IPS-18a (cell line): ENCODE data around the gene RPL4.
A peak's percentile ranks its signal among the peaks of the same experiment; 100 is the strongest.

Experiments
- H3K27ac ChIP-seq: one replicate; pipeline ENCODE4 v1.5.1; 2013; ENCODE audit warnings: low read length
- H3K27me3 ChIP-seq: one replicate; pipeline ENCODE4 v1.6.1; 2013; ENCODE audit warnings: mild to moderate bottlenecking, low read length; ENCODE audit not compliant: control insufficient read depth, insufficient read depth
- H3K36me3 ChIP-seq: one replicate; pipeline ENCODE4 v1.6.1; 2013; ENCODE audit warnings: low read depth, low read length; ENCODE audit not compliant: control insufficient read depth
- H3K4me1 ChIP-seq: one replicate; pipeline ENCODE4 v1.6.1; 2013; ENCODE audit warnings: low read depth, low read length; ENCODE audit not compliant: control insufficient read depth
- H3K4me3 ChIP-seq: one replicate; pipeline ENCODE4 v1.5.1; 2013; ENCODE audit warnings: low read length
- H3K9ac ChIP-seq: one replicate; pipeline ENCODE4 v1.6.1; 2013; ENCODE audit warnings: mild to moderate bottlenecking, low read length, moderate library complexity
- H3K9me3 ChIP-seq: one replicate; pipeline ENCODE4 v1.6.1; 2013; ENCODE audit warnings: low read depth, low read length; ENCODE audit not compliant: control insufficient read depth

RPL4 gene

GRCh38 chr15:66488525-66488924 is 16.1 kb downstream of the RPL4 start:
- Histone ChIP-seq H3K9me3 (no peaks in the 10 kb centered on the region), H3K27ac (no peak overlapping the region), H3K4me1 (no peaks in the 10 kb centered on the region), H3K4me3 (no peak overlapping the region), H3K36me3 (peaks cover 58% of the 10 kb centered on the region), H3K9ac (no peak overlapping the region), H3K27me3 (no peaks in the 10 kb centered on the region)

- Histone ChIP-seq H3K4me1 (no peaks in the 10 kb centered on the region), H3K36me3 (peaks cover 55% of the 10 kb centered on the region), H3K9me3 (no peaks in the 10 kb centered on the region), H3K27ac (no peak overlapping the region), H3K9ac (no peak overlapping the region), H3K4me3 (no peak overlapping the region), H3K27me3 (no peaks in the 10 kb centered on the region)
These were observed 17.8 kb downstream of the RPL4 start for GRCh38 chr15:66486887-66487286.

GRCh38 chr15:66484539-66485112 is 20.0 kb downstream of the RPL4 start:
- Histone ChIP-seq H3K27ac (no peak overlapping the region), H3K36me3 (peaks cover 39% of the 10 kb centered on the region), H3K4me3 (no peak overlapping the region), H3K9ac (no peak overlapping the region), H3K4me1 (no peaks in the 10 kb centered on the region), H3K27me3 (no peaks in the 10 kb centered on the region), H3K9me3 (no peaks in the 10 kb centered on the region)

- Histone ChIP-seq H3K36me3 (peaks cover 28% of the 10 kb centered on the region), H3K27ac (no peak overlapping the region)
These were observed 21.5 kb downstream of the RPL4 start for GRCh38 chr15:66483131-66483566.

GRCh38 chr15:66482539-66482938 is 22.1 kb downstream of the RPL4 start:
- no peak overlapping the region for H3K27ac ChIP-seq
- no peak overlapping the region for H3K9ac ChIP-seq
- H3K9me3 ChIP-seq: no peaks in the 10 kb centered on the region
- H3K4me1 ChIP-seq: no peaks in the 10 kb centered on the region
- no peaks in the 10 kb centered on the region for H3K27me3 ChIP-seq
- H3K36me3 ChIP-seq: peaks cover 22% of the 10 kb centered on the region
- H3K4me3 ChIP-seq: no peak overlapping the region

More at GRCh38 chr15:66483131-66483566, 21.5 kb downstream of the RPL4 start:
- Histone ChIP-seq H3K4me1 (no peaks in the 10 kb centered on the region), H3K9ac (no peak overlapping the region), H3K4me3 (no peak overlapping the region), H3K9me3 (no peaks in the 10 kb centered on the region), H3K27me3 (no peaks in the 10 kb centered on the region)

- no peak overlapping the region for H3K9ac ChIP-seq
- peaks cover 6% of the 10 kb centered on the region for H3K4me1 ChIP-seq
- H3K27me3 ChIP-seq: no peaks in the 10 kb centered on the region
- no peak overlapping the region for H3K4me3 ChIP-seq
- no peak overlapping the region for H3K27ac ChIP-seq
- no peaks in the 10 kb centered on the region for H3K9me3 ChIP-seq
- peaks cover 15% of the 10 kb centered on the region for H3K36me3 ChIP-seq
These were observed 23.4 kb downstream of the RPL4 start for GRCh38 chr15:66481107-66481856.

- no peak overlapping the region for H3K9ac ChIP-seq
- peaks cover 16% of the 10 kb centered on the region for H3K4me1 ChIP-seq
- H3K27ac ChIP-seq: no peak overlapping the region
- H3K27me3 ChIP-seq: no peaks in the 10 kb centered on the region
- H3K36me3 ChIP-seq: peaks cover 15% of the 10 kb centered on the region
- H3K4me3 ChIP-seq: no peak overlapping the region
- H3K9me3 ChIP-seq: no peaks in the 10 kb centered on the region
These were observed 24.4 kb downstream of the RPL4 start for GRCh38 chr15:66480267-66480666.

- H3K9ac ChIP-seq: no peak overlapping the region
These were observed 27.6 kb downstream of the RPL4 start for GRCh38 chr15:66477011-66477410.

GRCh38 chr15:66476535-66476934 is 28.1 kb downstream of the RPL4 start:
- peaks cover 46% of the 10 kb centered on the region for H3K4me1 ChIP-seq
- H3K9ac ChIP-seq: no peak overlapping the region
- no peaks in the 10 kb centered on the region for H3K27me3 ChIP-seq
- H3K4me3 ChIP-seq: no peak overlapping the region
- H3K36me3 ChIP-seq: peaks cover under 1% of the 10 kb centered on the region
- H3K9me3 ChIP-seq: no peaks in the 10 kb centered on the region
- no peak overlapping the region for H3K27ac ChIP-seq

More at GRCh38 chr15:66477011-66477410, 27.6 kb downstream of the RPL4 start:
- H3K4me3 ChIP-seq: no peak overlapping the region
- H3K4me1 ChIP-seq: peaks cover 46% of the 10 kb centered on the region
- H3K27ac ChIP-seq: no peak overlapping the region
- H3K36me3 ChIP-seq: peaks cover 5% of the 10 kb centered on the region
- H3K9me3 ChIP-seq: no peaks in the 10 kb centered on the region
- H3K27me3 ChIP-seq: no peaks in the 10 kb centered on the region

GRCh38 chr15:66474963-66475362 is 29.7 kb downstream of the RPL4 start:
- Histone ChIP-seq H3K27ac (no peak overlapping the region), H3K9me3 (no peaks in the 10 kb centered on the region), H3K36me3 (no peaks in the 10 kb centered on the region), H3K4me3 (no peak overlapping the region), H3K9ac (peak overlapping the region; percentile 15), H3K27me3 (no peaks in the 10 kb centered on the region), H3K4me1 (peaks cover 61% of the 10 kb centered on the region)

GRCh38 chr15:66474135-66474534 is 30.5 kb downstream of the RPL4 start:
- Histone ChIP-seq H3K4me1 (peaks cover 65% of the 10 kb centered on the region), H3K36me3 (no peaks in the 10 kb centered on the region), H3K27me3 (no peaks in the 10 kb centered on the region), H3K27ac (peak overlapping the region; percentile 78), H3K9ac (peak overlapping the region; percentile 46), H3K4me3 (peak overlapping the region; percentile 25), H3K9me3 (no peaks in the 10 kb centered on the region)
